HG03045 (cell line): Measurements from ENCODE around the gene NUCKS1.
A peak's percentile ranks its signal among the peaks of the same experiment; 100 is the strongest.

Experiments
- ATAC-seq: cut with Tn5 transposase; IDR thresholded peaks from one replicate; pipeline ENCODE4 v1.9.1; 2021; ENCODE audit warnings: mild to moderate bottlenecking, moderate library complexity; ENCODE audit not compliant: unreplicated experiment

Gene NUCKS1

GRCh38 chr1:205670611-205671430 is 79.2 kb downstream of the NUCKS1 start:
- ATAC-seq = no peak

- ATAC-seq = no peak
These were observed 79.9 kb downstream of the NUCKS1 start for GRCh38 chr1:205670150-205670446.

- ATAC-seq = peak; percentile 42
These were observed 80.4 kb downstream of the NUCKS1 start for GRCh38 chr1:205669341-205670149.

- ATAC-seq = peak; percentile 35
These were observed 81.0 kb downstream of the NUCKS1 start for GRCh38 chr1:205668951-205669340.

GRCh38 chr1:205667909-205668643 is 81.9 kb downstream of the NUCKS1 start:
- no peak for ATAC-seq

- ATAC-seq = no peak
These were observed 83.4 kb downstream of the NUCKS1 start for GRCh38 chr1:205666372-205667166.

GRCh38 chr1:205665201-205666045 is 84.6 kb downstream of the NUCKS1 start:
- no peak for ATAC-seq

GRCh38 chr1:205664399-205665017 is 85.5 kb downstream of the NUCKS1 start:
- ATAC-seq = no peak

GRCh38 chr1:205663286-205663936 is 86.6 kb downstream of the NUCKS1 start:
- ATAC-seq = no peak
